HG03139 (cell line): Measurements from ENCODE around the gene COL15A1.

ENCODE experiments used
- ATAC-seq: cut with Tn5 transposase; IDR thresholded peaks from one replicate; pipeline ENCODE4 v1.9.1; 2021; ENCODE audit not compliant: unreplicated experiment

COL15A1 gene

DNA sequence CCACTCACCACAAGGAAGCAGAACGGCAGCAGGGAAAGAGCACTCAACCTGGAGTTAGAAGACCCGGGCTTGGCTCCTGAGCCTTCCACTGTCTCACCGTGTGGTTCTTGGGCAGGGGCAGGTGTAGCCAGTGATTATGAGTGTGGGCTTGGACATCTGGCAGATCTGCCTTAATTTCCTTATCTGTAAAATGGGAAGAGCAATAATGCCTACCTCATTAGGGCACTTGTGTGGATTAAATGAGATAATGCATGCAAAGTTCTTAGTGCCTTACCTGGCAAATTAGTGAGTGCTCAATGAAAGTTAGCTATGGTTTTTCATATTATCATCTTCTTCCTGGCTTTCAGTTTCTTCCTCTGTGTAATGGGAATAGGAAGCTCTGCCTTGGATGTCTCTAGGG lies 28.1 kb upstream of the COL15A1 start:
- no peak for ATAC-seq

DNA sequence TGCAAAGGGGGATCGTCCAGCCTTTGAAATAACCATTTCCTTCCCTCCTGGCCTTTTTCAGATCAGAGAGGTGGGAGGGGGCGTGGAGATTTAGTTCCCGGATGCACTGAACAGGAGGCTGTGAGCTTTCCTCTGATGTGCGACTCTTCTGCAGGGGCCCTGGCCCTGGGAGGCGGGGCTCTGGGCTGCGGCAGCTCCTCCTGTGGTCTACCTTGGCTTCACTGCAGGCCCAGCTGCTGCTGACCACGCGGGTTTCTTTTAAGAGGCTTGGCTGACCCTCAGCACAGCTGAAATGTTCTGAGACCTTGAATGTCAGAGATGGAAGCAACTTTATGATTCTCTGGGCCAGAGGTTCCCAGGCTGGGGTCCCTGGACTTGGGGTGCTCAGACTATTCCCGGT lies 27.0 kb upstream of the COL15A1 start:
- no peak for ATAC-seq

DNA sequence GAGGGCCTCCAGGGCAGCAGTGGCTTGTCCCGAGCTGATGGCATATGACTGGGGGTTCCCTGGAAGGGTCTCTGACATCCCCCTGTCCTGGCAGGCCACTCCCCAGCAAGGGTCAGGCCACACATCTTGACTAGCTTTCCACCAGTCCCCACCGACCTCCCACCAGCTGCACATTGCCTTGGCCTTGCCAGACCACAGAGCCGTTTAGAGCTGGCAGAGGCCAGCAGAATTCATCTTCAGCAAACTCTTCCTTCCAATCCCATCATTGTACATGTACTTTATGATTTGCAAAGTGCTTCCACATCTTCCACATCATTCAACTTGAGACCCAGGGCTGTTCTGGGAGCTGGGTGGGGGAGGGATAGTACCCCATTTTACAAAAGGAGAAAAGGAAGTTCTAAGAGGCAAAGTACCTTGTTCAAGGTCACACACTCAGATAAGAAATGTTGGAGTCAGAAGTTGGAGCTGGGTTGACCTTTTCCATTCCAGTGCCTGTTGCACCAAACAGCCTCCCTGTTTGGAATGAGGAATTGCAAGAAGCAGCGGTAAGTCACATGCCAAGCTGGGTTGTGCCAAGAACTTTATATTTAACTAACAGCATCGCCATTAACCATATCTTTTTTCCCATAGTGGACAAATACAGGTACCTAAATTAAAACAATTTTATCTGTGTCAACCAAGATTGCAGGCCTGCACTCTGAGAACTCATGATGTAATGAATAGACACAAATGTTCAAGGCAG lies 25.8 kb upstream of the COL15A1 start:
- no peak for ATAC-seq

DNA sequence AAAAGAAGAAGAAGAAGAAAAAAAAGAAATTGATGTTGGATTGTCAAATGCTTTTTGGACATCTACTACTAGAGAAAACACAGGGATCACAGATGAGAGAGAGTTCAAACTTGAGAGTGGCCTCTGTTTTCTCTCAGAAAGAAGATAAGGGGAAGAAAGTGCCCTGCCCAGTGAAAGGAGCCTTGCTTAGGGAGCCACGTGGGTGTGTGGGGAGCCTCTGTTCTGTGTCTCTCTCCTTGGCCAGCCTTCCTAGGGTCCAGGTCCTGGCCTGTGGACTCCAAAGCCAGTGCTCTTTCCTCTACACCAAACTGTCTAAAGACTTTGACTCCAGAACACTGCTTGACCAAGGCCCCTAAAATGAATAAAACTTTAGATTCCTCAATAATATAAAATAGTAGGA lies 22.0 kb upstream of the COL15A1 start:
- ATAC-seq: no peak

DNA sequence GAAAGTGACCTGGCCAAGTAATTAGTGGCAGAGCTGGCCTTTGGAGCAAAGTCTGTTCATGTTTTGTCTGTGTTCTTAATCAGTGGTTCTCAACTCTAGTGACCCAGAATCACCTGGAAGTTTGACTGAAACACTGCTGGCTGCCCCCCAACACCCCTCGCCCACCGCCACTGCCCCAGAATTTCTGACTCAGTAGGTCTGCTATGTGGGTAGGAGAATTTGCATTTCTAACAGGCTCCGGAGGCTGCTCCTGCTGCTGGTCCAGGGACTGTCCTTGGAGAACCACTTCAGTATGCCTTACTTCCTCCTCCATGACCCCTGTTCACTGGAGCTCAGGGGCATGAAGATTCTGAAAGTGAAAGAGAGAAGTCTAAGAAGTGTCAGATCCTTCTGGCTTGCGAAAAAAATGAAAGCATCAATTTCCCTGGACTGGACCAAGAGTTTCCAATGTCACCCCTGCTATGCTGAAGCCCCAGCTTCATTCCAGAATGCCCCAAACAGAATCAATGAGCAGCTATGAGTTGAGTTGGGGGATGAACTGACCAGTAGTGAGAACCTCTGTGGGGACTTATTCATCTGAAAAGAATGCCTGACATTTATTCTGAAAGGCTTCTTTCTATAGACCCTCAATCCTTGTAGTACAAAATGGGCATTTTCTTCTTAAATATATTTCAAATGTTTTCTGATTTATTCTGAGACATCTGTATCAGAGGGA lies 20.8 kb upstream of the COL15A1 start:
- ATAC-seq: no peak

DNA sequence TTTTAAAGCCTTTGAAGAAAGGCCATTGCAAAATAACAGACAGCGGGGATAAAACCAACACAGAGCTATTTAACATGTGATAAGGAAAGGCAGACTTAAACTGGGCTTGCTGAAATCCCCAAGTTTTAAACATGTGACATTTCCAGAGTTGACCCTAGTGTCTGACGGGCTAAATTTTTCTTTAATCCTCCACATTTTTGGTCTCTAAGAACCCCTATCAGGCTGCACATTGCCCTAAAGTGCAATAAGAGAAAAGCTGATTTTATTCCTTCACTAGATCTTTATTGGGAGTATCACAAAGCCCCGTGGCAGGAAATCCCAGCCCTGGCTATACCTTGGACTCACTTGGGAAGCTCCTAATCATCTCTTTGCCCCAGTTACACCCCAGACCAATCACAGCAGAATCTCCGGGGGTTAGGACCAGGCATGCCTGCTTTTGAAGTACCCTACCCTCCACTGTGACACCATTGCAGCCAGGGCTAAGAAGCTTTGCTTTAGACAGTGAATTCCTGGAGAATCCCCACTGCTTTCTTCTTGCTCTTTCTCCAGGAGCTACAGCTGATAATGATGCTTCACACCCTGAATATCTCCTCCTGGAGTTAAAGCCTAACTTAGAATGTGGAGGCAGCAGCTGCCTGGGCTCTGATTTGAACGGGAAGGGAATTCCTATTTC lies 20.1 kb upstream of the COL15A1 start:
- no peak for ATAC-seq

DNA sequence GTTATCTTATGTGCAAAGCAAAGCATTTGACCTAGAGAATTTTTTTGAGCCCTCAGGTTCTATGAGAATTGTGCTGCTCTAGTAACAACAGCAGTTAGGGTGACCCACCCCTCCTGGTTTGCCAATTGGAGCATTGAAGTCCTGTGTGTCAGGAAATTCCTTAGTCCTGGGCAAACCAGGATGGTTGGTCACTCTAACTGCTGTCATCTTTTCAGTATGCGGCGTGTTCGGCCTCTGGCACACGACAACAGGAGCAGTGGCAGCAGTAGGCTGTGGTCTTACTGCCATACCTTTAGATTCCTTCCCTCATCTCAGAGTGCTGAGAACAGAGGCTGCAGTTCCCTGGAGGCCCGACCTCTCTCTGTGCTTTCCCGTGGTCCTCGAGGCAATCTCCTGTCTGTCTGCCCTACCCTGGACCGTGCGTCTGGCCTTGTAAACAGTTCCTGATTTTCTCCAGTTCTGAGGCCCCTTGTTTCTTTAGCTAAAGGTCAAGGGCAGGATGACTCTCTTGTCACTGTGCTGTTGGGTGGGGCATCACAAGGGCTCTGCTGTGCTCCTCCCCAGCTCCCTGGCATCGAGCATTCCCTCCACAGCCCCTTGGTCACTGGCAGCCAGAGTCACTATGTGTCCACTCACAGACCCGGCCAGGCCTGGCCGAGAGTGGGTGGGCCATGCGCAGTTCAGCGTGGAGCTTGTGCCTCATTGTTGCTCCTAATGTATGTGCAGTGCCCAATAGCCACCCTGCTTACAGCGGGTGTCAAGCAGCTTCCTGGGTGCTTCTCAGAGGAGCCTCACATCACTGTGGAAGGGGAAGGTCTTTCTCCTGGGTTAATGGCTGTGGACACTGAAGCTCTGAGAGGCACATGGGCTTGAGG lies 18.5 kb upstream of the COL15A1 start:
- ATAC-seq: no peak

DNA sequence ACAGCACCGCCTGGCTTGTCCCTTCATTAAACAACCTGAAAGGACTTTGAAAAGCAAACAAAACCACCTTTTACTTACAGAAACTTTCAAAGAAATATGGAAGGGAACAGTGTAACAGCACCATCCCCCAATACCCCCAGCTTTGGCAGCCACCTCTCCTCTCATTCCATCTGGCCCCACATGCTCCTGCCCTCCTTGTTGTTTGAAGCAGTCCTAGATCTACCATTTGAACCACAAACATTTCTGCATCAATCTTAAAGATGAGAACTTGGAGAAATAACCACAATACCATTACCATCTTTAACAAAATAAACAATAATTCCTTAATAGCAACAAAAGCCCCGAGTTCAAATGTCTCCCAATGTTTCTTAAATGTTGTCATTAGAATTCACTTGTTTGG lies 17.8 kb upstream of the COL15A1 start:
- ATAC-seq: no peak

DNA sequence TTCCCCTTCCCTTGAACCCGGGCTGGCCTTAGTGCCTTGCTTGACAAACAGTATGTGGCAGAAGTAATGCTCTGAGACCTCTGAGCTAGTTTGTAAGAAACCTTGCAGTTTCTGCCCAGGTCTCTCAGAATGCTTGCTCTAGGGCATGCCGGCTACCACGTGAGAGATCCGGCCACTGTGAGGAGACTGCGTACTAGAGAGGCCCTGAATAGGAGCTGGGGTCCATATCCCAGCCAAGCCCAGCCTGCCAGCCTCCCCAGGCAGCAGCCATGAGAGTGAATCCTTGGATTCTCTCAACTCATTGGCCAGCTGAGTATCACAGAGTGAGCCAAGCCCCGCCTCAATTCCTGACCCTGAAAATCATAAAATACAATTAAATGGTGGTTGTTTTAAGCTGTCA lies 16.0 kb upstream of the COL15A1 start:
- ATAC-seq: no peak

DNA sequence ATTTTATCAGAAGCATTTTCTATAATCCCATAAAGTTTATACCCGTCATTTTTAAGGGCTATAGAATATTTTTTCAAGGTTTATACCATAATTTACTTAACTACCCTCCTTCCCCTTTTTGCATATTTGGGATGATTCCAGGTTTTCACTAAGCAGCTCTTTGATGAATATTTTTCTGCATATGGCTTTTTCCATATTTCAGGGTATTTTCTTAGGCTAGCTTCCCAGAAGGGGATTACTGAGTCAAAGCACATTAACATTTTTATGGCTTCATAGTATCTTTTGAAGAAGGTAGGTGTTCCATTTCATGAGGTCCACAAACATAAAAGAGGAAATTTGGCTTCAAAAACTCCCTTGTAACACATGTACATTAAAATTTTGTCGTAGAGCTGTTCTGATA lies 14.6 kb upstream of the COL15A1 start:
- no peak for ATAC-seq

DNA sequence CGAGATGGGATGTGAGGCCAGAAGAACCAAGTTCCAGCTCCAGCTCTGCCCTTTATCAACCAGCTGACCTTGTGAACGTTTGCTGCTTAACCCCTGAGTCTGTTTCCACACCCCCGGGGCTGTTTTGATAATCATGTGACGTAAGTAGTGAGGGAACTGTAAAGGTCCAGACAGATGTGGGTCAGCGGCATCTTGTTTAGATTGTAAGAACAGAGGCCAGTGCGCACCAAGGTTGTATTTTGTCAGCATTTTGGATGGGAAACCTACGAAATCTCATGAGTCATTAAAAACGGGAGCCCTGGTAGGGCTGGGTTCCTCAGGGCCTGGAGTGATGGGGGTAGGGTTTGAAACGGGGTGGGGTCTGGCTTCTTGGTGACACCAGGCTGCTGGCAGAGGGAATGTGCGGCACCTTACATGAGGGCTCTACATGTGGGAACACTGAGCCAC lies 13.8 kb upstream of the COL15A1 start:
- no peak for ATAC-seq

DNA sequence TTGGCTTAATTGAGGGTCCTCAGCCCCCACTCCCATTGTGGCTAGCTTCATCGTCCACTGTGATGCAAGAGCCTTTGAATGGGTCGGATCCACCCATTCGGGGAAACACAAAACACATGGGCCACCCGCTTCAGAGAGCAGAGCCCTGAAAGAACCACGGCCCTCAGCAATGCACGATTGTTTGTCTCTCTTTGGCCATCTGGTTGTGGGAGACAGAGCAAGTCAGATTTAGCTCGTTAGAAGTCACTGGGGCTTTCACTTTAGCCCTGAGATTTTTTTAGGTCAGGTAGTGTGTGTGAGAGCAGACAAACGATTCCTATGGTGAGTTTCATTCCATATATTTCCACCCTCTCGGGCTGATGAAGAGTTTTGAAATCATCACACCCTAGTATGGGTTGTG lies 12.9 kb upstream of the COL15A1 start:
- no peak for ATAC-seq

DNA sequence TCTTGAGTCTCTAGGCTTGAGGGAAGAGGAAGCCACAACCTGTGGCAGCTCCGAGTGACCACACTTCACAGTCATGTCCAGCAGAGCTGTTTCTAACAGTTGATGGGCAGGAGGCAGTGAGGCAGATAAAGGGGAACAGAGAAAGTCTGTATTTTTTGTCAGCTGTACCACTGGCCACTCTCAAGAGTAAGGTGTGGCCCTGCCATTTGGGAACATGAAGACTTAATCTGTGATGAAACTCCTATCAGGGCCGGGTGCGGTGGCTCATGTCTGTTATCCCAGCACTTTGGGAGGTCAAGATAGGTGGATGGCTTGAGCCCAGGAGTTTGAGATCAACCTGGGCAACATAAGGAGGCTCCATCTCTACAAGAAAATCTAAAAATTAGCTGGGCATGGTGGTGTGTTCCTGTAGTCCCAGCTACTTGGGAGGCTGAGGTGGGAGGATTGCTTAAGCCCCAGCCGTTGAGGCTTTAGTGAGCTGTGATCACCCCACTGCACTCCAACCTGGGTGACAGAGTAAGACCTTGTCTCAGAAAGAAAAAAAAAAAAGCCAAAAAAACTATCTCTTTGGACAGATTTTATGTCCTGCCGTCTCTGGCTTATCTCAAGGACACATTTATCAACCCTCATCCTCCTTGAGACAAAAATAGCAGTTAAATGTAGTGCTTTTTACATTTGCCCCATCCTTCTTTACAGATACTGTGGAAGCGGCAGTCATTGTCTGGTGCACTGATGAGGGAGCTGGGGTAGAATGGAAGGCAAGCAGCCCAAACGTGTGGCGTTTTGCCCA lies 11.9 kb upstream of the COL15A1 start:
- no peak for ATAC-seq

DNA sequence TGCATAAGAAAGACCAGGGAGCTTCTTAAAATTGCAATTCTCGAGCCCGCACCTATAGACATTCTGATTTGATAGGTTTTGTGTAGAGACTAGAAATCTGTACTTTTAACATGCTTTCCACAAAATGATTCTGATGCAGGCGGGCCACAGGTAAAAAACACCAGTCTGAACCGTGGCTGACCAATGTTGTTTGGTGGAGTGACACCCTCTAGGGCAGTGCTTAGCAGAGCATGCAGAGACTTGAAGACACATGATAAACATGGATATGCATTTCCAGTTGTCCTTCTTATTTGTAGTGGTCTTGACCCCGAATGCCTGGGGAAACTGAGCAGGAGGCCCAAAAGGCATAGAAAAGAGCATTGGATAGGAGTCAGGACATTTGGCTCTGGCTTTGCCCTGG lies 10.5 kb upstream of the COL15A1 start:
- no peak for ATAC-seq

DNA sequence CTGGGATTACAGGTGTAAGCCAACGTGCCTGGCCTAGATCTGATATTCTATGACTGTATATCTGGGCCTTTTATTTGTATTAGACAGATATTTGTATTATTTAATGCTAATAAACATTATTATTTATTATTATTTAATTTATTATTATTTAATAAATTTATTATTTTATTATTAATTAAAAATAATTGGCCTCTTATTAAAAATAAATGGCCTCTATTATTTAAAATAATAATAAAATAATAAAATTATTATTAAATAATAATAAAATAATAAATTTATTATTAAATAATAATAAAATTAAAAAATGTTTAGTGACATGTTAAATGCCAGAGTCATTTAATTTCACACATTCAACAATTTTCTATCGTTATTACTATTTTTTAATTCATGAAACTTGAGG lies 9.8 kb upstream of the COL15A1 start:
- no peak for ATAC-seq

DNA sequence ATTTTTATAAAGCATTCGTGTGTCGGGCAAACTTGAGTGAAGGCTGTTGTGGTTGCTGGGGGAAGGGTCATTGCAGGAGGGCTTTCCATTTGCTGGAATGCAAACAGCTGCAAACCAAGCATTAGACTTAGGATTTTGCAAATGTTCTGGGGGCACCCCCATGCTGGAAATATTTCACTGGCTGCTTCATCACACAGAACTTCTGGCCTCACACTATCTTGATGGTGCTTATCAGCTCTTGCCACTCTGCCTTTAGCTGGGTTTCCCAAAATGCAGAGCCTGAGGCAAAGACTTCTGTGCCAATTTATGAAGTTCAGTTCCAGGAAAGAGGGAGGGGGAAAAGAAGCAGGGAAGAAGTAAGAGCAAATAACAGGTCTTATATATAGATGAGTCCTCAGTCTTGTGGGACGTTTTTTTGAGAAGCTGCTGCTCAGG lies 8.6 kb upstream of the COL15A1 start:
- ATAC-seq: no peak

DNA sequence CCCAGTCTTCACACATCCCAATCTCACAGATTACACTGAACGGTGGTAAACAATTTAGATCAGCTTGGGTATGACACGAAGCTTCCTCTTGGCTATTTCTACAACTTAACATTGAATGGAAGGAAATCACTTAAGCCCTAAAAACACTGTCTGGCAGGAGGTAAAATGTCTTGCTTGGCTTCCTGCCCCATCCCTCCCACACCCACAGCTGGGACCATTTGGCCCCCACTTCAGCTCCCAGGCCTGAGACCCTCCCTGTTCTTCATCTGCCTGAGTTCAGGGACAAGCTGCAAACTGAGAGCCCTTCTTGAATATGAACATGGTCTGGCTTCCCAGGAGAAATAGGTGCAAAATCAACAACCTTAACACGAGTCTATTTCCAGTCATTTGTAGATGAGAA lies 3.4 kb upstream of the COL15A1 start:
- ATAC-seq: no peak

DNA sequence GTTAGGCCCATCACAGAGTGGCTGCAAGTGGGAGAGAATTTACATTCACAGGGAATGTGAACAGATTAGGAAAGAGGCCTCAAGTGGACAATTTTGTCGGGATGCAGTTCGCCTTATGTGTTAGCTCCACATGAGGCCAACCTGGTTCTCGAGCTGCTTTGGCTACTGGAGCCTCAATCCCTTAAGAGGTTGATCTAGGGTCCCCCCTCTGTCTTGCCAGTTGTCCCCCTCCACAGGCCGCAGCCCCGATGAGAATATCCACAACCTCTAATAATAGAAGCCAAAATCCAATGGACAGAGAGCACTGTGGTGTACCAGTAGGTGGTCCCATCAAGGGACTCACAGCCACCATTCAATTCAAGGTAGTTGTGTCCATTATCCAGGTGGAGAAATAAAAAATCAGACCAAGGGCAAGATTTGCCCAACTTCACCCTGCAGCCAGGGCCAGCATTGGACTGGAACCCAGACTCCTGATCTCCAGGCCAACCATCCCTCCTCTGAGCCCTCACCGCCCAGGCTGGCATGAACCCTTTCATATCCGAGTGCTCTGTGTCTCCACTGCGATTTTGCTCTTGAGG lies 1.7 kb upstream of the COL15A1 start:
- no peak for ATAC-seq

DNA sequence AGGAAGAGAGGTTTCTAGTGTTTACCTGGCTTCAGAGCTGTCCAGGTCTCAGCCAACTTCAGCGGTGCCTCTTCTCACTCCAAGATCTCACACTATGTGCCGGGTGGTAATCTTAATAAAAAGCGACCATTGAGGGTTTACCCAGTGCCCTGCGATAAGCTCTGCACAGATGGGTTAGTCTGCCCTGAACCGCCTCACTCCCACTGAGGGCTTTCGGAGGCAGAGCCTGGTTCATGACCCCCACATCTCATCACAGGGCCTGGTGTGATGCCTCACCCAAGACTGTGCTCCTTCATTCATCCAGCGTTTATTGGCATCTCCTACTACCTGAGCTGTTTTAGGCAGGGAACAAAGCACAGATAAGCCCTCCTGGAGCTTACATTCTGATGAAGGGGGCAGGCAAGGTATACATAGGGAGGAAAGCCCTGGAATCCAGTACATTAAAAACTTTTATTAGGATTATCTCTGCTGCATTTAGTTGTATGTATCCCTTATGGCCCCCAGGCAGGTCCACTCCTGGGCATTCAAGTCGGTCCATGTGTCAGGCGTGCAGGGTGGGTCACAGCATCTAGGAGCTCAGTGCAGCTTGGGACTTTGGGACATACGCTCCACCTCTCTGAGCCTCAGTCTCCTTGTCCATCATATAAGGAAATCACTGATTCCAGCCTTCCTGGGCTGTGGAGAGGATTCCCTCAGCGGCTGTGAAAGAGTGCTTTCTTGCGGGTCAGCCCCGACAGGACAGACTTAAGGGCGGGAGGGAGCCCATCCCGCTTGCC lies 613 bp upstream of the COL15A1 start:
- ATAC-seq: no peak
